ENCODE data around the gene TNFRSF8. TPM values are rescaled to one million over a fixed set of nuclear protein-coding genes. Genes with fewer than 3 reads are reported as not detected.

TNFRSF8 gene
- polyA plus RNA-seq, 1 experiment, result 0.22 TPM

- Histone ChIP-seq H3K4me3 (ENCODE audit: low read depth, low read length) (no peak overlapping the region), H3K27me3 (ENCODE audit: control insufficient read depth, insufficient read depth, low read length) (peaks cover 5% of the 10 kb centered on the region), H3K9me3 (ENCODE audit: control insufficient read depth, insufficient read depth, low read length) (no peaks in the 10 kb centered on the region), H3K27ac (ENCODE audit: low read depth, low read length) (no peak overlapping the region)
- TF ChIP-seq CTCF (IDR thresholded peaks at IDR 0.05; ENCODE audit: low read depth, low read length), result no peak
- peak; percentile 62 for DNase-seq (ENCODE audit: low read depth, low spot score)
- ChIA-PET POLR2A (interaction anchor here (1.3 to 1.4 kb wide), 2 partner anchors 27 to 142 kb away, joined by 4 to 5 read pairs; no protein-coding TSS in a partner anchor), CTCF (interaction anchor here (1.0 to 2.0 kb wide), 3 partner anchors 27 to 73 kb away, joined by 5 to 8 read pairs (median 5); no protein-coding TSS in a partner anchor)
Observed at GRCh38 chr1:12052008-12052573, 11.0 kb upstream of the TNFRSF8 start.

GRCh38 chr1:12052997-12053686, 10.0 kb upstream of the TNFRSF8 start:
- no peak for TF ChIP-seq CTCF (IDR thresholded peaks at IDR 0.05; ENCODE audit: low read depth, low read length)
- peaks cover 3% of the 10 kb centered on the region for H3K27me3 ChIP-seq (ENCODE audit: control insufficient read depth, insufficient read depth, low read length)
- no peak for DNase-seq (ENCODE audit: low read depth, low spot score)
- peaks cover 5% of the 10 kb centered on the region for H3K9me3 ChIP-seq (ENCODE audit: control insufficient read depth, insufficient read depth, low read length)
- no peak overlapping the region for H3K27ac ChIP-seq (ENCODE audit: low read depth, low read length)
- CTCF ChIA-PET, result no interaction called here
- POLR2A ChIA-PET, result no interaction called here
- no peak overlapping the region for H3K4me3 ChIP-seq (ENCODE audit: low read depth, low read length)

GRCh38 chr1:12053752-12054548, 9.2 kb upstream of the TNFRSF8 start:
- DNase-seq (ENCODE audit: low read depth, low spot score), result no peak
- ChIA-PET POLR2A (no interaction called here), CTCF (interaction anchor here (0.5 kb wide), 1 partner anchor 11 kb away, joined by 4 read pairs; no protein-coding TSS in a partner anchor)
- no peak overlapping the region for H3K4me3 ChIP-seq (ENCODE audit: low read depth, low read length)
- H3K27ac ChIP-seq (ENCODE audit: low read depth, low read length), result no peak overlapping the region
- peaks cover 7% of the 10 kb centered on the region for H3K9me3 ChIP-seq (ENCODE audit: control insufficient read depth, insufficient read depth, low read length)
- no peak for TF ChIP-seq CTCF (IDR thresholded peaks at IDR 0.05; ENCODE audit: low read depth, low read length)
- H3K27me3 ChIP-seq (ENCODE audit: control insufficient read depth, insufficient read depth, low read length), result no peaks in the 10 kb centered on the region

GRCh38 chr1:12055259-12055658, 7.8 kb upstream of the TNFRSF8 start:
- TF ChIP-seq CTCF (IDR thresholded peaks at IDR 0.05; ENCODE audit: low read depth, low read length), result no peak
- CTCF ChIA-PET, result interaction anchor here (1.5 to 1.7 kb wide), 2 partner anchors 24 to 70 kb away, joined by 4 read pairs; no protein-coding TSS in a partner anchor
- DNase-seq (ENCODE audit: low read depth, low spot score), result no peak
- no peak overlapping the region for H3K27ac ChIP-seq (ENCODE audit: low read depth, low read length)
- peaks cover 9% of the 10 kb centered on the region for H3K9me3 ChIP-seq (ENCODE audit: control insufficient read depth, insufficient read depth, low read length)
- H3K27me3 ChIP-seq (ENCODE audit: control insufficient read depth, insufficient read depth, low read length), result peaks cover 9% of the 10 kb centered on the region
- H3K4me3 ChIP-seq (ENCODE audit: low read depth, low read length), result no peak overlapping the region
- POLR2A ChIA-PET, result no interaction called here
